Large intestine (tissue), 3 donors: ENCODE results near the gene FKRP. TPM values are rescaled to one million over a fixed set of nuclear protein-coding genes. Genes with fewer than 3 reads are reported as not detected.
A peak's percentile ranks its signal among the peaks of the same experiment; 100 is the strongest.

ENCODE experiments used
- DNase-seq, 2 donors: peaks; one replicate each; pipeline versions ENCODE4 v3.0.0 to v3.0.0-alpha.2; 2013
- H3K27ac ChIP-seq: one replicate; pipeline ENCODE4 v1.5.1; 2013; ENCODE audit warnings: low read length
- H3K27me3 ChIP-seq: 2 replicates; pipeline ENCODE4 v1.6.1; 2013; ENCODE audit warnings: low read length; ENCODE audit not compliant: control insufficient read depth, insufficient read depth
- H3K36me3 ChIP-seq: 2 replicates; pipeline ENCODE4 v1.6.1; 2013; ENCODE audit warnings: low read length; ENCODE audit not compliant: control insufficient read depth, insufficient read depth
- H3K4me1 ChIP-seq: one replicate; pipeline ENCODE4 v1.6.1; 2013; ENCODE audit warnings: low read length; ENCODE audit not compliant: control insufficient read depth, insufficient read depth
- H3K4me3 ChIP-seq: one replicate; pipeline ENCODE4 v1.5.1; 2013; ENCODE audit warnings: low read length
- H3K9me3 ChIP-seq: one replicate; pipeline ENCODE4 v1.6.1; 2013; ENCODE audit warnings: mild to moderate bottlenecking, low read depth, low read length, moderate library complexity; ENCODE audit not compliant: control insufficient read depth
- WGBS: methylation state at CpG from one replicate; pipeline ENCODE4 v1.1.5; 2013; ENCODE audit warnings: low lambda C conversion rate; ENCODE audit not compliant: insufficient coverage; 5-methylcytosine and 5-hydroxymethylcytosine counted together
- polyA plus RNA-seq: library from polyadenylated mRNA; unstranded; fragments of 120-200 nt; gene quantifications from one replicate; pipeline ENCODE4 v1.2.1, GENCODE V29; 2013

FKRP gene
- polyA plus RNA-seq, 1 donor: 17.4 TPM

GRCh38 chr19:46744005-46744691 is 1.7 kb upstream of the FKRP start:
- no peaks in the 10 kb centered on the region for H3K9me3 ChIP-seq
- no peaks in the 10 kb centered on the region for H3K27me3 ChIP-seq
- H3K36me3 ChIP-seq: peaks cover 19% of the 10 kb centered on the region
- 80% methylated on average over 1 of the region's 12 CpGs for WGBS
- H3K4me3 ChIP-seq: no peak overlapping the region
- DNase-seq: no peak
- H3K4me1 ChIP-seq: peaks cover 2% of the 10 kb centered on the region
- H3K27ac ChIP-seq: no peak overlapping the region

GRCh38 chr19:46745030-46745429 is 827 bp upstream of the FKRP start:
- no peaks in the 10 kb centered on the region for H3K27me3 ChIP-seq
- no peak overlapping the region for H3K27ac ChIP-seq
- peaks cover 2% of the 10 kb centered on the region for H3K4me1 ChIP-seq
- no CpG with 5 or more reads among the region's 8 CpGs for WGBS
- no peaks in the 10 kb centered on the region for H3K9me3 ChIP-seq
- peaks cover 15% of the 10 kb centered on the region for H3K36me3 ChIP-seq
- no peak for DNase-seq
- H3K4me3 ChIP-seq: peak overlapping the region; percentile 97

GRCh38 chr19:46746281-46747057 is 612 bp downstream of the FKRP start, which contains the start of gene STRN4:
Gene STRN4 (minus strand): TSS chr19:46746450. CDS start chr19:46746430, 20 bp downstream.
- peak in 1 of 2 donors; percentile 58 for DNase-seq

GRCh38 chr19:46748325-46749109 is 2.7 kb downstream of the FKRP start:
- peaks cover 2% of the 10 kb centered on the region for H3K4me1 ChIP-seq
- H3K27ac ChIP-seq: no peak overlapping the region
- DNase-seq: no peak
- peaks cover 8% of the 10 kb centered on the region for H3K36me3 ChIP-seq
- no peak overlapping the region for H3K4me3 ChIP-seq
- no CpG with 5 or more reads among the region's 21 CpGs for WGBS
- no peaks in the 10 kb centered on the region for H3K9me3 ChIP-seq
- no peaks in the 10 kb centered on the region for H3K27me3 ChIP-seq

More at GRCh38 chr19:46746281-46747057, 612 bp downstream of the FKRP start, which contains the start of gene STRN4:
- peak within 1 kb of the TSS; percentile 97 for H3K4me3 ChIP-seq
- H3K36me3 ChIP-seq: peaks cover 5% of the 10 kb centered on the region
- H3K4me1 ChIP-seq: peaks cover 2% of the 10 kb centered on the region
- no peaks in the 10 kb centered on the region for H3K27me3 ChIP-seq
- no CpG with 5 or more reads among the region's 74 CpGs for WGBS
- H3K27ac ChIP-seq: no peak within 1 kb of the TSS
- no peaks in the 10 kb centered on the region for H3K9me3 ChIP-seq

GRCh38 chr19:46753420-46754155 is 7.7 kb downstream of the FKRP start:
- DNase-seq: peak in 1 of 2 donors; percentile 41
- no CpG with 5 or more reads among the region's 4 CpGs for WGBS
- H3K9me3 ChIP-seq: no peaks in the 10 kb centered on the region
- H3K4me3 ChIP-seq: no peak overlapping the region
- H3K27ac ChIP-seq: no peak overlapping the region
- no peaks in the 10 kb centered on the region for H3K27me3 ChIP-seq
- no peaks in the 10 kb centered on the region for H3K4me1 ChIP-seq
- peaks cover 17% of the 10 kb centered on the region for H3K36me3 ChIP-seq

- no peaks in the 10 kb centered on the region for H3K4me1 ChIP-seq
- no peak for DNase-seq
- WGBS: no CpG with 5 or more reads among the region's 39 CpGs
- no peaks in the 10 kb centered on the region for H3K27me3 ChIP-seq
- no peaks in the 10 kb centered on the region for H3K9me3 ChIP-seq
- no peak overlapping the region for H3K4me3 ChIP-seq
- no peak overlapping the region for H3K27ac ChIP-seq
- H3K36me3 ChIP-seq: peaks cover 17% of the 10 kb centered on the region
These were observed 9.4 kb downstream of the FKRP start for GRCh38 chr19:46755077-46755852.

- Histone ChIP-seq H3K4me1 (no peaks in the 10 kb centered on the region), H3K36me3 (peaks cover 17% of the 10 kb centered on the region), H3K27ac (no peak overlapping the region), H3K9me3 (no peaks in the 10 kb centered on the region), H3K4me3 (no peak overlapping the region), H3K27me3 (no peaks in the 10 kb centered on the region)
- no CpG with 5 or more reads among the region's 86 CpGs for WGBS
- DNase-seq: no peak
These were observed 10.1 kb downstream of the FKRP start for GRCh38 chr19:46755853-46756543.

- no peaks in the 10 kb centered on the region for H3K4me1 ChIP-seq
- no peak overlapping the region for H3K4me3 ChIP-seq
- no CpG with 5 or more reads among the region's 30 CpGs for WGBS
- no peaks in the 10 kb centered on the region for H3K27me3 ChIP-seq
- H3K27ac ChIP-seq: no peak overlapping the region
- peaks cover 17% of the 10 kb centered on the region for H3K36me3 ChIP-seq
- H3K9me3 ChIP-seq: no peaks in the 10 kb centered on the region
- no peak for DNase-seq
These were observed 10.7 kb downstream of the FKRP start for GRCh38 chr19:46756544-46756888.

GRCh38 chr19:46759206-46759605 is 13.3 kb downstream of the FKRP start:
- no peaks in the 10 kb centered on the region for H3K4me1 ChIP-seq
- H3K27ac ChIP-seq: no peak overlapping the region
- WGBS: no CpG with 5 or more reads among the region's 6 CpGs
- H3K27me3 ChIP-seq: no peaks in the 10 kb centered on the region
- DNase-seq: no peak
- no peak overlapping the region for H3K4me3 ChIP-seq
- no peaks in the 10 kb centered on the region for H3K9me3 ChIP-seq
- peaks cover 9% of the 10 kb centered on the region for H3K36me3 ChIP-seq
